GM23338 (cell line): ENCODE data around the gene PSKH1.
"Not testable (repeated sequence)": the region's sequence is repeated elsewhere in the genome, so short reads cannot be mapped to it uniquely, and the experiment has no call there.

Source experiments
- CTCF ChIP-seq, 2 experiments: fragments of 200-600 bp in 1 of 2; sonication (generic) in 1 of 2; conservative IDR thresholded peaks; 2 replicates each; pipeline versions ENCODE4 v1.5.1 to v1.6.1; 2016 to 2017; ENCODE audit warnings: antibody characterized with exemption in 2 of 2, low read depth in 2 of 2, mild to moderate bottlenecking in 2 of 2, moderate library complexity in 1 of 2
- EZH2 ChIP-seq: fragments of 200-600 bp; sonication (generic); IDR thresholded peaks from one replicate; pipeline ENCODE4 v1.8.0; 2017; ENCODE audit warnings: antibody characterized with exemption, mild to moderate bottlenecking, low read depth; ENCODE audit not compliant: unreplicated experiment
- JUNB ChIP-seq: IDR thresholded peaks from one replicate; pipeline ENCODE4 v1.6.1; 2016; ENCODE audit warnings: antibody characterized with exemption; ENCODE audit not compliant: unreplicated experiment
- POLR2AphosphoS5 ChIP-seq: IDR thresholded peaks from 2 replicates; pipeline ENCODE4 v1.6.1; 2016; ENCODE audit warnings: antibody characterized with exemption, low read depth
- REST ChIP-seq: IDR thresholded peaks from one replicate; pipeline ENCODE4 v1.6.1; 2018; ENCODE audit warnings: antibody characterized with exemption; ENCODE audit not compliant: unreplicated experiment

- not testable (repeated sequence) for TF ChIP-seq CTCF (conservative IDR thresholded peaks at IDR 0.05; ENCODE audit: low read depth in 2 of 2); EZH2; REST; JUNB; POLR2AphosphoS5
Observed at GRCh38 chr16:67915496-67915769, 22.4 kb downstream of the PSKH1 start.
